Measurements from ENCODE around the gene SETD5.

DNA sequence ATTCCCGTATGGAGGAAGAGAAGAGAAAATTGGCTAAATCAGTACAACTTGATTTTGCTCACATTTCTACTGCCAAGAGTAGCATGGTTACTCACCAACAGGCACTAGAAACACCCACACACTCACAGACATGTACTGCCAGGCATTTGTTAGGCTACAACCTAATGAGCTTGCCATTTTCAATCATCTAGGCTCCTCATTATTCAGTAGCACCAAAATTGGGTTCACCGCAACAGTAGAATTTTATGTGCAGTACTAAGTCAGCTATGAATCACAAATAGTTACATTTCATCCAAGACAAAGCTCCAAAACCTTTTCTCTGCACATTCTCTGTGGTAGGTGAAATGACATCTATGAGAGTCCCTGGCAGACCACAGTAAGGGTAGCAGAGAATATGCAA is 49.5 kb upstream of the SETD5 start:
- TF ChIP-seq POLR2AphosphoS5 (IDR thresholded peaks at IDR 0.05; ENCODE audit: borderline replicate concordance, low read depth, low read length): no peak
- TF ChIP-seq EZH2 (IDR thresholded peaks at IDR 0.05): no peak
- no peak for TF ChIP-seq FOXP2 (optimal IDR thresholded peaks at IDR 0.05; ENCODE audit: control extremely low read depth, extremely low read length, insufficient read depth)

Measured in SK-N-MC (cell line).